Skeletal muscle satellite cell (primary cell): Measurements from ENCODE around the gene ARSK. TPM values are rescaled to one million over a fixed set of nuclear protein-coding genes. Genes with fewer than 3 reads are reported as not detected.

Source experiments
- H3K27me3 ChIP-seq: 2 replicates; pipeline ENCODE4 v1.7.0; 2013; ENCODE audit warnings: low read length; ENCODE audit not compliant: control insufficient read depth, insufficient read depth
- H3K36me3 ChIP-seq: 2 replicates; pipeline ENCODE4 v1.7.0; 2013; ENCODE audit warnings: mild to moderate bottlenecking, control low read depth, low read length; ENCODE audit not compliant: insufficient read depth
- H3K4me1 ChIP-seq: 2 replicates; pipeline ENCODE4 v1.7.0; 2013; ENCODE audit warnings: low read length; ENCODE audit not compliant: control insufficient read depth, insufficient read depth
- H3K4me2 ChIP-seq: 2 replicates; pipeline ENCODE4 v1.7.0; 2013; ENCODE audit warnings: mild to moderate bottlenecking, low read length
- H3K4me3 ChIP-seq: 2 replicates; pipeline ENCODE4 v1.7.0; 2013; ENCODE audit warnings: low read length
- H3K9ac ChIP-seq: 2 replicates; pipeline ENCODE4 v1.7.0; 2013; ENCODE audit warnings: mild to moderate bottlenecking, low read depth, low read length, moderate library complexity
- H3K9me3 ChIP-seq: replicated peaks from 2 replicates; pipeline ENCODE4 v1.7.0; 2013; ENCODE audit warnings: mild to moderate bottlenecking, control low read depth, low read length
- small RNA-seq: library from RNA; depleted of rRNA; stranded (forward); fragments of <200 nt; gene quantifications from one replicate; pipeline ENCODE3, GENCODE V24; 2012

Gene ARSK

GRCh38 chr5:95652849-95653248 is 97.9 kb downstream of the ARSK start:
- H3K9me3 ChIP-seq: no peaks in the 10 kb centered on the region
- no peak overlapping the region for H3K9ac ChIP-seq
- no peak overlapping the region for H3K4me3 ChIP-seq
- H3K4me1 ChIP-seq: peaks cover under 1% of the 10 kb centered on the region
- no peak overlapping the region for H3K4me2 ChIP-seq
- H3K27me3 ChIP-seq: no peaks in the 10 kb centered on the region
- no peaks in the 10 kb centered on the region for H3K36me3 ChIP-seq

GRCh38 chr5:95654196-95654595 is 99.3 kb downstream of the ARSK start:
- H3K27me3 ChIP-seq: no peaks in the 10 kb centered on the region
- H3K4me1 ChIP-seq: no peaks in the 10 kb centered on the region
- no peak overlapping the region for H3K4me2 ChIP-seq
- H3K9me3 ChIP-seq: no peaks in the 10 kb centered on the region
- no peak overlapping the region for H3K9ac ChIP-seq
- no peaks in the 10 kb centered on the region for H3K36me3 ChIP-seq
- no peak overlapping the region for H3K4me3 ChIP-seq

Small RNA genes within 50 kb of the gene (small RNA-seq; reads per million reads assigned to genes)
- gene RNU6-308P: not detected
